ENCODE results near the gene ATP9A.

The ATP9A gene

DNA sequence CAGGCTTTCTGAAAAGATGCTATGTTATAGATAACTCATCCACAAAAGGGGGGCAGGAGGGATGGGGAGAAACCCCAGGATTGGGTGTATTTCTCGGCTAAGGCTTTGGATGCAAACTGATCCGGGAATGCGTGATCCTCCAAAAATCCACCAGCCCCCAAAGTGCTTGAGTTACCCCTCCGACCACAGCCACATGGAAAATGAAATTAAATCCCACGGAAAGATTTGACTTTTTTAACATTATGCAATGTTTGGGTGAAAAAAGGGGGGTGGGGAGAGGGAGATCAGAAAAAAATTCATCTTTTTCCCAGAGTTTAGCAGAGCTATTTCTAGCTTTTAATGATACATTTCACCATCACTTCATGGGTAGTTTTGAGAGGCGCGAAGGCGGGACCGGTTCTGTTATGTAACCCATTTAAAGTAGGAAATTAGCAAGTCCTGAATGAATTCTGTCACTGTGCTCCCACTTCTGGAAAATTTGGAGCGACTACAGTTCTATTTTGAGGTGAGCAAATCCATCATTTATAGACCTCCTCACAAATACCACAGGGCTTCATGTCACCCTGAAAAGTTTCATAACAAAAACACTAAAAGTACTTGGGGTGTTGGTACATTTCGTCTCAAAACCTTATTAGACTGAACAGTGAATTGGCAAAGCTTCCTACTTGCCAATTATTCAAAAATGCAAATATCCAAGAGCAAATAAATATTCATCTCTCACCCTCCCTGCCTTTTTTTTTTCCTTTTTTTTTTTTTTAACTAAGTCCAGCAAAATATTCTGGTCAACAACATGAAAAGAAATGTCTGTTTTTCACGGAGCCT lies 173.7 kb downstream of the ATP9A start:
- no peak for DNase-seq

DNA sequence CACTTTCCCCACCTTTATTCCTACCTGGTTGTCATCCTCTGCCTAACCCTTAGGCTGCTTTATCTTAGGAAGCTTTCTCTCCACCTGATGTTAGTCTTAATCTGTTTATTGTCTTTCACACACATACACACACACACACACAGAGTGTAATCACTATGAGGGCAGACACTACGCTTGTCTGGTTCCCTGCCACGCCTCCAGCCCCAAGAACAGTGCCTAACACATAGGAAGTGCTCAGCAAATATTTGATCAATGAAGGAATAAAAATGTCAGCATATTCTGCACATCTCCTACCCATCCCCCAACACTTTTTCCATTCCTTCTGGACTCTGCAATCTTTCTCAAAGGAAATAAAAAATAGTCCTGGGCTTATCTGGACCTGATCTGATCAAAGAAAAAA lies 174.6 kb downstream of the ATP9A start:
- DNase-seq: no peak

DNA sequence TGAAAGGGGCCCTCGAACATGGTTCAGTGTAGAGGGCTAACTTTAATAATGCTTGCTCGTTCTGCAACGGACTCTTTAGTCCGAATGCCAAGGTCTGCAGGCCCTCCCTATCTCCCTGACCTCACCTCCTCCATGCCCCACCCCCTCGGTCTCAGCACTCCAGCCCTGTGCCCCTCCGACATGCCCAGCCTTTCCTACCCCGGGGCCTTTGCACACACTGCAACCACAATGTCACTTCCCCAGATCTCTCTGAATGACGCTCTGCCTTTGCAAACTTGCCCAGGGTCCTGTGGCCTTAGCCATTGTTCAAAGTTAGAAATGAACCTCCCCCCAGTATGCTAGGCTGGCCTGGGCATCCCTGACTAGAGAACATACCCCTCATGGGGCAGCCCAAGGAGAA lies 175.6 kb downstream of the ATP9A start:
- no peak for DNase-seq

DNA sequence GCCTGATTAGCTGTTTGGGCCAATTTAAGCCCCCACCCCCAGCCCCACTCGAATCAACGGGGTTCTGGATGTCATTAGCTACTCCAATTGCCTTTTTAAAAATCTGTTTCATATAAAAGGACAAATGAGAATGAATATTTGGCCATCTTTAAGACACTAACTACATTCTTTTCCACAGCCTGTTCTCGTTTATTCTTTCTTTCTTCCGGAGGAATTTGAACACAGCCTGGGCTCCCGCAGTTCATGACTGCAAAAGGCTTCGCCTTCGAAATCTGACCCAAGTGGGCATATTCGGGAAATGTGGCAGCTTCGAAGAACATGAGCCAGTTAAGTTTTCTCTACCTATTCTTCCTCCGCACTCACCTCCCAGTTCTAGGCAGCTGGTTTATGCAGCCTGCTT lies 176.3 kb downstream of the ATP9A start:
- DNase-seq: no peak

DNA sequence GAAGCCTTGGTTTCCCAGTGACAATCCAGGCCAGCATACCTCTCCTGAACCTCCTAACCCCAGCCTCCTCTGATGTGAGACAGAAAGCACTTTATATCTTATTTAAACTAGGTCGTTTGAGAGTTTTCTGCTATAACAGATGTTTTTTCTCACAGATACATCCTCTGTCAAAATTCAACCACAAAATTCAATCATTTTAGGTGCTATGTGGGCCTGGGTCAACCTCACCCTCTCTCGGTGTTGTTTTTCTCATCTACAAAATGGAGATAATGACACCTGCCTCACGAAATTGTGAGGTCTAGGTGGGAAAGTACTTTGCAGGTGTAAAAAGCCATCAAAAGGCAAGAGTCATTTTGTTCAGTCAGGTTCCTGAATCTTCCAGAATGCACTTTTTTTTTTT lies 179.4 kb downstream of the ATP9A start:
- DNase-seq: no peak

DNA sequence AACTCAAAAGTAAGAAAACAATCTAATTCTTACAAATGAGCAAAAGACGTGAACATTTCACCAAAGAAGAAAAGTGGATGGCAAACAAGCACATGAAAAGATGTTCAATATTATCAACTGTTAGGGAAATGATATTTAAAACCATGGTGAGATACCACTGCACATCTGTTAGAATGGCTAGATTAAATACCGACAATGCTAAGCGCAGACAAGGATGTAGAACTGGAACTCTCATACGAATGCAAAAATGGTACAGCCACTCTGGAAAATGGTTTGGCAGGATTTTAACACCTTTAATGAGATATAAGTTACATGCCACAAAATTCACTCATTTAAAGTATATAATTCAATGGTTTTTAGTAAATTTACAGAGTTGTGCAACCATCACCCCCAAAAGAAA lies 181.0 kb downstream of the ATP9A start:
- DNase-seq: no peak

DNA sequence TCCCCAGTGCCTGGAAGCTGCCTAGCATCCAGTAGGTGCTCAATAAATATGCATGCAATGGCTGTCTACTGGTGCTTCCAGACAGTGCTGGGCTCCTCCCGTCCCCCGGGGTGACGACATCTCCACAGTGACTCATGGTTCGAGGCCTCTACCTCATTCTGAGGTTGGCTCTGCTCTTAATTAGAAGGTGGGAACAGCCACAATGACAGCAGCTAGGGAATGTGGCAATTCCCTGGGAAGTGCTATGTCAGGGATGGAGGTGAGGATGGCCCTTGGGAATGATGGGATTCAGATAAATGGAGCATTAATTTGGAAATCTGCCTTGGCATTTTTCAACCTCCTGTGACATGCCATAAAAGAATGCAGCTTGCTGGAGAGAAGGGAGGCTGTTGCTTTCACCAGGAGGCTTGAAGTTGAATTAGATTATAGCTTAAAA lies 182.2 kb downstream of the ATP9A start:
- DNase-seq: no peak

DNA sequence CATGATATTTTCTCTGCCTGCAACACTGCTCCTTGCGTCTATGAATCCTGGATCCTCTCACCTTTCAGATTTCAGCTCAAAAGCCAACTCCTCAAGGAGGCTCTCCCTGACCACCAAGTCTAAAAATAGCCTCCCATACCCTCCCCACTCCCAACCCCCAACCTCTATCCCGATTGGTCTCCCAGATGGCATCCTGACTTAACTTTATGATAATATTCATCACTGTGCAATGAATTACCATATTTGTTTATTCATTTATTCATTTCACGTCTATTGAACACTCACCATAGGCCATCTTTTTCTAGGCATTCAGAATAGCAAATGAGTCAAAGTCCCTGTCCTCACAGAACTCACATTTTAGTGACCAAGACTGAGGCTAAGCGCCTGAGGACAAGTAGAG lies 183.0 kb downstream of the ATP9A start:
- DNase-seq: no peak

DNA sequence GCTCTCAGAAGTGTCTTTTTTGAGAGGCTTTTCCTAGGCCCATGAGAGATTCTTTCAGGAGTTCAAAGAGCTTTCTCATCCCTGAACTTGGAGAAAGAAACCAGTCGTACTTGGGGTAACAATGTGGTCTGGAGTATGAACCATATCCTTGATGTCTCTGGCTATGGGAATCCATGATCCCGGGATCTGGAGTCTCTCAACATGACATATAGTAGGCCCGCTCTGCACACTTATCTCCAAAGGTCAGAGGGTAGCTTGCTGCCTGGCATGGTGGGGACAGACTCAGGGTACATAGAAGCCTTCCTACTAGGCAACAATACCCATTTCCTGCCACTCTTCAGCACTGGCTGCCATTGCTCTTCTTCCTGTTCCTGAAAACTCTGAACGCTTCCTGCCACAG lies 183.5 kb downstream of the ATP9A start:
- no peak for DNase-seq

DNA sequence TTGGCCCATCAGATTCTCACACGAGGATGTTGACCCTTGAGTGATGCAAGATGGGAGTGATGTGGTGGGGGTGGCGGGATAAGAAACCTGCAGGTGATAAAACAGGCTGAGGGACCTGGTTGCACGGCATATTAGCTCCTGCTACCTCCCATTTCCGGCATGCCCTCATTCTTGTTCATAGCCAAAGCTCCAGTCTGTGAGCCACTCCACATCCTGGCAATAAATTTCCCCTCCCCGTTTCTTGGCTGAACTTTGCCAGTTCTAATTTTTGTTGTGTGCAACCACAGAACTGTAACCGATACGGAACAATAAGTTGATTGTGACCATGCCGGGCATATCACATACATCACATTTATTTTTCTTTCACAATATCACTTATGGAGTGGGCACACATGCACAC lies 184.1 kb downstream of the ATP9A start:
- no peak for DNase-seq

DNA sequence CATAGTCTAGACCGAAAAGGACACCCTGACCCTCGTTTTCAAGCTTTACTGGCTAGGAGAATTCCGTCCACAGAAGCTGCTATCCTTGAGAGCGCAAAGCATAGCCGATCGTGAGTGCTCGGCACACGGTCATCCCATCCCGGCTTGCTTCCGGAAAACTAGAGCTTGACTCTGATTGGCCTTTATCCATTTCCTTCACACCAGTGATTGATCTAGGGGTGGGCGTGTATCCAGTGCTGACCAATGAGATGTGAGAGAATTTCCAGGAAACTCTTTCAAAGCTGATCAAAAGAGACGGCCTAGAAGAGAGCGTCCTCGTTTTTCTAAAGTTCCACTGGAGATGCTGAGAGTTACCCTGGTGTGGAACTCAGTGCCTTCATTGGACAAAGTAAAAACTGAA lies 184.7 kb downstream of the ATP9A start:
- no peak for DNase-seq

DNA sequence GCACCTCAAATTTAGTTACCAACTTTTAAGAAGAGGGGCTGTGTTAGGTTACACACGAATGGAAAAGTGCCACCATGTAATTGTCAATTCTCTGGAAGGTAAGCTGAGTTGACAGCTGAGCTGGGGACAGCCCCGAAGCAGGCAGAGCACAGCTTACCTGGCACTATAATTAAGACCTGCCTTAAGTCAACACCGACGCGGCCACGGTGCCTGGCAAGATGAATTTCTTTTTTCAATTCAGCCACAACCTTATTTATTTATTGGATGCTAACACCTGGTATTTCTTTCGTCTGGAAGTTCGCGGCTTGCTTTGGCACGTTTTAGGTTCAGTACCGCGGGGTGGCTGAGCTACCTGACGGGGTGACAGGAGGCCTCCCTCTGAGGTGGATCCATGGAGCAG lies 185.1 kb downstream of the ATP9A start:
- DNase-seq: no peak

DNA sequence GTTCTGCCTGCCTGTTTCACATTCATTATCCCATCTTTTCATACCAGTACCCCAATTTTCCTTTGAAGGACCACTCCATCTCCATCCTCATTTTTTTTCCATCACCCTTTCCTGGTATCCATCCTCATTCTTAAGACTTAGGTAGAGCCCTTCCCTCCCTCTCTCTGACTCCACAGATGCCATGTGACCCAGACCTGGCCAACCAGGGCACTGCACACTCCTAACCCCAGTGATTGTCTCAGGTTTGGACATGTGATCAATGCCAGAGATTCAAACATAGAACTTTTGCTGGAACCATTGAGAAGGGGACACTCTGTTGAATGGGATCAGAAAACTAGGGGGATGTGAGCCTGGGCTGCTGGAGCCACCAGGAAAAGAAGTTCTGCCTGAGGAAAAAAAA lies 186.6 kb downstream of the ATP9A start:
- DNase-seq: no peak

DNA sequence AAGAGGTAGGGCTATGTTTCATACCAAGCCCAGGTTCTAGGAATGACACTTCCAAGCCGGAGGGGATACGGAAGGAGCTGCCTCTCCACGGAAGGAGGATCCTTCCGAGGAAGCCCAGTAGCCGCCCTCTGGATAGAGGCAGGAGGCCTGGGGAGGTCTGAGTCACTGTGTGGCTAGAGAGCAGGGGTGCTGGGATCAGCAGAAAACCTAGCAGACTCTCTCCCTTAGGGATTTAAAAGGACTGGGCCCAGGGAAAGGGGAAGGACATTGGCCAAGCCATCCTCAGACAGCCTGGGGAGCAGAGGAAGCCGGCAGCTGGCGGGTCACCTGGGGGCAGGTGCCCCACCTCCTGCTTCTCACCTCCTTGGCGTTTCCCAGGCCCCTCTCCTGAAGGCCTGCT lies 189.1 kb downstream of the ATP9A start:
- DNase-seq: no peak

DNA sequence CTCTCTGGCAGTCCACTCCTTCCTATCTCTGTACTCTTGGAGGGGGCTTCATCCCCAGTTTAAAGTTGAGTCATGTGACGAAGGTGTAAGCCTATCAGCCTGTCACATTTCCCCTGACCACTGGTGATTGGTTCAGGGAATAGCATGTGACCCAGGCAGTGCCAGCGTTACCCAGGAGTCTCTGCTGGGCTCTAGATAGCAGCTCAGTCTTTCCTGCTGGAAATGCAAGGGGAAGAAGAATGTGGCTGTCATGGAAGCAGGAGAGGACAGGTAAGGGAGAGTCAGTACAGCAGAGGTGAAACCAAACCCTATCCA lies 190.1 kb downstream of the ATP9A start:
- DNase-seq: no peak

DNA sequence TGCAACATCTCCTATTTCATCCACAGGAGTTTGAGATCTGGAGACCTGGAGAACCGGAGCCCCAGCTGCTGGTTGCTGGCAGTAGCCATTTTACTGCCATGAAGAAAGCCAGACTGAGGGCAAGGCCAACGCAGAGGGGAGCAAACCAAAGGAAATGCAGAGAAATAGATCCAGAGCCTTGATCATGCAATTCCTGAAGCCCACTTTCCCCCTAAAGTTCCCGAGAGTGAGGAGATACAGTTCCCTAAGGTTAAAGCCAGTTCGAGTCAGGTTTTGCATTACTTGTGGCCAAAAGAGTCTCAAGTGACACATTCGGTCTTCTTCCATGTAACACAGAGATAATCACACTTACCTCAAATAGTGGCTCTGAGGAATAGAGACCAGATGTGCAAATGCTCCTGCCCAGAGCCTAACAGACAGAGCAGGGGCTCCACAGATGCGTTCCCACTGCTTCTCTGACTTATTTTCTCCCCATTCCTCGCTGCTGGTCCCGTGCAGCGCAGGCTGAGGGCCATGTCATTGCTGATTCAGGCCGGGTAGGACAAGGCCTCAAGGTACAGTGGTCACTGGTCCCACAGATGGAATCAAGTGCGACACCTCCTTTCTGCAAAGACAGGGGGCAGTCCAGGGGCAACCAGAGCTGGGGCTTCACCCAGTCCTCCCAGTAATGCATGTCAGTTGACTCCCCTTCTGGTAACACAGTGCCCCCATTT lies 190.6 kb downstream of the ATP9A start:
- no peak for DNase-seq

DNA sequence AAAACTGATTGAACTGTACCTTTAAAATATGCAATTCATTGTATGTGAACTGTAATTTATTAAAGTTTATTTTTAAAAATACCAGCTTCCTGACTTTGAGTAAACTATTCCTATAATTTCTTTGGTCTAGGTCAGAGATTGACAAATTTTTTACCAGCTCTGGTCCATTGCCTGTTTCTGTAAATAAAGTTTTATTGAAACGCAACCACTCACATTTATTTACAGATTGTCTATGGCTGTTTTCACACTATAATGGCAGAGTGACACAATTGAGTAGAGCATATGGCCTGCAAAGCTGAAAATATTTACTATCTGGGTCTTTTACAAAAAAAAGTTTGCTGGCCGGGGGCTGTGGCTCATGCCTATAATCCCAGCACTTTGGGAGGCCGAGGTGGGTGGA lies 192.7 kb downstream of the ATP9A start:
- no peak for DNase-seq

DNA sequence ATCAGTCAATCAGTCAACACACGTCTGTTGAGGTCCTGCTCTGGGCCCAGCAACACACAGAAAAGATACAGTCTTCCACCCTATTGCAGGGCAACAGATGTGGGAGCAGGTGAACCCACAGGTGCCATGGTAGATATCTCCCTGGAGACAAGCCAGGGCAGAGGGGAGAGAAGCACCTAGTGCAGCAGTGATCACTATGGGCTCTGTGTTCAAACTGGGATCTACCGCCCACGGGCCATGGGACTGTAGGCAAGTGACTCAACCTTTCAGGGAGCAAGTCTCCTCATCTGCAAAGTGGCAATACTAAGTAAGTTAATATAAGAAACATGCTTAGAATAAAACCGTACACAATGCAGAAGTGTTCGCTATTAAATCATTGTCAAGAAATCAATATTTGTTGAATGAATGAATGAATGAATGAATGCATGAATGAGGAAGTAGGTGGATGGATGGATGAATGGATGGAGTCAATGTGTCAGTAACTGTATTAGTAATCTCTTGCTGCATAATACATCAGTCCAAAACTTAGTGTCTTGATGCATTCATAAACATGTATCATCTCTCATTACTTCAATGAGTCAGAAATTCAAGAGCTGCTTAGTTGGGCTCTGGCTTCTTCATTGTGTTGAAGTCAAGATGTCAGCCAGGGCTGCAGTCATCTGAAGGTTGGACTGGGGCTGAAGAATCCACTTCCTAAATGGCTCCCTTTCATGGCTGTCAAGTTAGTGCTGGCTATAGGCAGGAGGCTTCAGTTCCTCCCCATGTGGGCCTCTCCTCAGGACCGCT lies 193.7 kb downstream of the ATP9A start:
- DNase-seq: no peak

DNA sequence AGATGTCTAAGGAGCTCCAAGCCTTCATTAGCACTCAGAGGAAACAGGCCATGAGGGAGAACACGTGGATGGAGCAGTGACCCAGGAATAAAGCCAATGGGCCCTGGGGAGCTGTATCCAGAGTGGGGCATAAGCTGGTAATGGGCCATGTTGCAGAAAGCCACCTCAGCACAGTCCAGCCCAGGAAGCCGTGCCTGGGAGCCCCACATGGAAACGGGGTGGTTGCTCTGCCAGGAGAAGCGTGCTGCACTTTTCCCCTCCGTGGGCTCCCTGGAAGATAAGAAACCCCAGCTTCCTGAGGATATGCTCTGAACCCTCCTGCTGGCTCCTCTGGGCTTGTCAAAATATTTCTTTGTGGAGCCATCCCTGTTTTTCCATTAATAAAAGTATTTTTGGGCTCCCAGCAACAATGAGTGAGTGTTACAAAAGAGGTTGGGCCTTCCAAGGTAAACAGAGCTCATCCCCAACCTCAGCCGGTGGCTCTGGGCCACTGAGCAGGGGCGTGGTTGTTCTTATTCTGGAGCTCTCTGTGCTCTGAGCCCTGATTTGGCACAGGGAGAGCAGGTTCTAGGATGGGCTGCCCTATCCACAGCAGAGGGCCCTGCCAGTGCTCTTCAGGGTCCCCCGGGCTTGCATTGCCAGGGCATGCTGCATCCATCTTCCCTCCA lies 194.5 kb downstream of the ATP9A start:
- DNase-seq: no peak

DNA sequence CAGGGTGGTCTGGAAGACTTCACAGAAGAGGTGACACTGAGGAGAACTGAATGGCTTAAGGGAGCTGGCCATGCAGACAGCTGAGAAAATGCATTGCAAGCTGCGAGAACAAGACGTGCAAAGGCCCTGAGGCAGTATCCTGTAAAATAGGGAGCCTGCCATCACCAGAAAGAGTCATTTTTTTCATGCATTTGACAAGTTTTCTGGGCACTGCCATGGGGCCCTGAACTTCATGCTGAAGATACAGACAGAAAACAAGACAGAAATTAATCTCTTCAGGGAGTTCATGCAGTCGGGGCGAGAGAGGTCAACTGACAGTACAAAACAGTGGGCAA lies 196.8 kb downstream of the ATP9A start:
- DNase-seq: no peak

DNA sequence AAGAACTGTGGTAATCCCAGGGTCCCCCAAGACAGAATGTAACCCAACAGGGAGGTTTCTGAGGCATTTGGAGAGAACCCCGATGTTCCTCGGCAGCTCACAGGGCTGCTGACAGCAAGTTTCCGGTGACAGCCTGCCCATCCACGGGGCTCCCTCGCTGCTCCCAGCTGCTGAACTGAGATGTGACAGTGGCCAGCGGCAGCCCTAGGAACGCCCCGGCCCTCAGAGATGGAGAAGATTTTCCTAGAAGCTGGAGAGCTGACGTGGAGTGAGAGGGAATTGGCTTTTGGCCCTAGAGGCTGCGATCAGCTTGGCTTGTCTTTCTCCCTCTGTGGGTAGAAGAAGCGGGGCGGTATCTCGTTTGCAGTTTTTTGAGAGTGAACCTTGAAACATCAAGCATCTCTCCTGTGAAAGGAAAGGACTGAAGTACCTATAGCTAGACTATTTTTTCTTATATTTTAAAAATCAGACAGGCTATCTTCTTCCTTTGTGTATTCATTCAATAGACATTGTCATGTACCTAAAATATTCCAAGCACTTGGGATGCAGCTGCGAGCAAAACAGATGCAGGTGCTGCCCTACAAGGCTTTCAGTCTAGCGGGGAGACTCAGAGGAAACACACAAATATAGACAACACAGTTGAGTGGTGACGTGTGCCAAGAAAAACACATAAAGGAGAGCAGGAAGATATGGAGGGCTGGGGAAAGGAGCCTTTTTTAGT lies 197.3 kb downstream of the ATP9A start:
- DNase-seq: no peak

DNA sequence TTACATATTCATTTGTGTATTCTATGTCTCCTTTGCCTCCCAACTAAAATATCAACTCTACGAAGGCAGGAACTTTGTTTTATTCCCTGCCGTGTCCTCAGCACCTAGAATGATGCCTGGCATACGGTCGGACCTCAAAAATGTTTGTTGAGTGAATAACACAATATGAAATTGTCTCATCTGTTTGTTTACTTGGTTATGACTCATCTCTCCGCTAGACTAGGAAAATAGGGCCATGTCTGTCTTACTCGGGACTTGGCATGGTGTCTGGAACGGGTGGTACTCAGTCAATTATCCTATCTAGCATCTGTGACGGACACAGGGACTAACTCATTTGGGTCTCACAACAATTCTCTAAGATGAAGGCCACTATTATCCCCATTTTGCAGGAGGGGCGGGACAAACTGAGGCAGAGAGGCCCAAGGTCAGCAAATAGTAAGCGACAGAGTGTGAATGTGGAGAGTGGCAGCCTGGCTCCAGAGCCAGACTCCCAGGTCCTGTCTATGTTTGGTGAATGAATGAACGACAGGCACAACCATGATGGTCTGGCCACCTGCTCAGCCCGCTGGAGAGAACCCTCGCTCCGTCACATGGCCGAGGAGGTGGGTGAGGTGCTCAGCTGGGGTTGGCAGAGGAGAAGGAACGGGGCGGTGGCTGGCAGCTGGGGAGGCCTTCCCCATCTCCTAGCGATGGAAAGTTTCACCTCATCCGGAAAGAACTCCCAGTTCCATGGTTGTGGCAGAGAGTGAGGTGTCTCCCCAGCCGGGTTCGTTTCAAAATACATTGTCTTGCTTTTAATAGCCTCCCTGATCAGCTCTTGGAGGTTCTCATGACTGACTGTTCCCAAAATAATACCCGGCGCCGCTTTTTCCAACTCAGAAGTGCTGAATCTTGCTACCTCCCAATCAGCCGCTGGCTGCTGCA lies 198.1 kb downstream of the ATP9A start:
- DNase-seq: no peak
